A549 (cell line): ENCODE results near the gene ITGB7. TPM values are rescaled to one million over a fixed set of nuclear protein-coding genes. Genes with fewer than 3 reads are reported as not detected.

Experiments used
- ATAC-seq, 2 experiments: fragments of 200-7000 bp in 1 of 2; fragments of >200 bp in 1 of 2; cut with Nextera tagmentation in 1 of 2; cut with Tn5 transposase in 1 of 2; 3 replicates each; pipeline versions ENCODE4 v1.8.0 to v1.9.1; 2018 to 2020; ENCODE audit warnings: mild to moderate bottlenecking in 1 of 2, moderate library complexity in 1 of 2
- CTCF ChIA-PET: fragments of 300-600 bp; sonication (Branson Sonifier 250); formaldehyde crosslinking; extraction: SDS; loops from one replicate; lab custom pipeline; 2021; ENCODE audit warnings: antibody characterized with exemption, inconsistent platforms; lab: Yijun Ruan, JAX
- POLR2A ChIA-PET: fragments of 350-600 bp; formaldehyde crosslinking; extraction: SDS; loops from one replicate; lab custom pipeline; 2021; ENCODE audit warnings: antibody characterized with exemption, inconsistent platforms; lab: Yijun Ruan, JAX
- DNase-seq, 2 experiments: peaks; one replicate each; pipeline versions ENCODE4 v3.0.0 to v3.0.0-alpha.2; 2011 to 2016; ENCODE audit warnings: low read depth in 1 of 2, low spot score in 1 of 2
- FAIRE-seq: peaks from 2 replicates; lab custom pipeline; 2011; peaks lifted over from hg19 to GRCh38; lab: Jason Lieb, UNC
- H3K27ac ChIP-seq, 2 experiments: fragments of >200 bp; sonication (Bioruptor Twin); formaldehyde crosslinking; 3 replicates each; pipeline ENCODE4 v1.5.1; 2016 to 2017
- H3K4me1 ChIP-seq: fragments of >200 bp; sonication (Bioruptor Twin); formaldehyde crosslinking; 3 replicates; pipeline ENCODE4 v1.6.1; 2016
- H3K4me2 ChIP-seq: fragments of >200 bp; sonication (Bioruptor Twin); formaldehyde crosslinking; 3 replicates; pipeline ENCODE4 v1.6.1; 2016
- H3K4me3 ChIP-seq: fragments of >200 bp; sonication (Bioruptor Twin); formaldehyde crosslinking; 3 replicates; pipeline ENCODE4 v1.5.1; 2016
- H3K9me3 ChIP-seq: fragments of >200 bp; sonication (Bioruptor Twin); formaldehyde crosslinking; 3 replicates; pipeline ENCODE4 v1.6.1; 2016
- BHLHE40 ChIP-seq: IDR thresholded peaks from 2 replicates; pipeline ENCODE4 v1.6.1; 2012; ENCODE audit warnings: low read depth, low read length, inconsistent platforms
- CBX8 ChIP-seq: fragments of 200-600 bp; sonication (generic); IDR thresholded peaks from 2 replicates; pipeline ENCODE4 v1.6.1; 2016
- EP300 ChIP-seq, 2 experiments: fragments of >200 bp; sonication (Bioruptor Twin); formaldehyde crosslinking; IDR thresholded peaks; 2 replicates in 1 of 2; 3 replicates in 1 of 2; pipeline ENCODE4 v1.6.1; 2016 to 2017
- ESRRA ChIP-seq: fragments of 150-350 bp; IDR thresholded peaks from 2 replicates; pipeline ENCODE4 v1.6.1; 2014; ENCODE audit warnings: mild to moderate bottlenecking, low read length, borderline replicate concordance
- FOSL2 ChIP-seq, 2 experiments: fragments of 450-650 bp in 1 of 2; fragments of >200 bp in 1 of 2; sonication (Bioruptor Twin) in 1 of 2; formaldehyde crosslinking; IDR thresholded peaks; 2 replicates each; pipeline versions ENCODE4 v1.5.0 to v1.6.1; 2016 to 2020; ENCODE audit warnings: mild to moderate bottlenecking in 1 of 2, moderate library complexity in 1 of 2
- HOXB5 ChIP-seq: fragments of 250-450 bp; sonication (Bioruptor Pico); IDR thresholded peaks from 2 replicates; pipeline ENCODE4 v1.5.0; 2020; ENCODE audit warnings: mild to moderate bottlenecking, moderate library complexity
- JUNB ChIP-seq: fragments of >200 bp; sonication (Bioruptor Twin); formaldehyde crosslinking; IDR thresholded peaks from 2 replicates; pipeline ENCODE4 v1.6.1; 2016
- KDM5A ChIP-seq: fragments of 200-600 bp; sonication (generic); IDR thresholded peaks from 2 replicates; pipeline ENCODE4 v1.6.1; 2016; ENCODE audit warnings: antibody characterized with exemption, mild to moderate bottlenecking
- MAFK ChIP-seq: fragments of 450-650 bp; IDR thresholded peaks from 2 replicates; pipeline ENCODE4 v1.6.1; 2014; ENCODE audit not compliant: partially characterized antibody
- MYC ChIP-seq: IDR thresholded peaks from 2 replicates; pipeline ENCODE4 v1.6.1; 2012; ENCODE audit warnings: mild to moderate bottlenecking, inconsistent platforms, low read length, improper control_type of control experiment, borderline replicate concordance
- NFE2L2 ChIP-seq: fragments of 150-350 bp; conservative IDR thresholded peaks from 2 replicates; pipeline ENCODE4 v1.6.1; 2014; ENCODE audit warnings: low read length
- NR3C1 ChIP-seq: fragments of >200 bp; sonication (Bioruptor Twin); formaldehyde crosslinking; IDR thresholded peaks from 3 replicates; pipeline ENCODE4 v1.6.1; 2017
- POLR2AphosphoS2 ChIP-seq: conservative IDR thresholded peaks from 2 replicates; pipeline ENCODE4 v1.6.1; 2012; ENCODE audit warnings: low read length, improper control_type of control experiment, inconsistent platforms
- RNF2 ChIP-seq: fragments of 200-600 bp; sonication (generic); IDR thresholded peaks from 2 replicates; pipeline ENCODE4 v1.6.1; 2016; ENCODE audit warnings: low read depth, mild to moderate bottlenecking, antibody characterized with exemption, moderate library complexity, borderline replicate concordance
- SREBF2 ChIP-seq: fragments of 450-650 bp; IDR thresholded peaks from 2 replicates; pipeline ENCODE4 v1.6.1; 2014; ENCODE audit warnings: mild to moderate bottlenecking, moderate library complexity
- ZFP36 ChIP-seq: fragments of 450-650 bp; IDR thresholded peaks from 2 replicates; pipeline ENCODE4 v1.6.1; 2014; ENCODE audit warnings: borderline replicate concordance; ENCODE audit not compliant: partially characterized antibody
- WGBS: methylation state at CpG from one replicate; pipeline ENCODE4 v1.1.6; 2017; ENCODE audit errors: missing lambda C conversion rate; 5-methylcytosine and 5-hydroxymethylcytosine counted together
- polyA plus RNA-seq, 4 experiments: library from polyadenylated mRNA; depleted of rRNA in 3 of 4; stranded (reverse); fragments of >200 nt; fragmentation: RNase III in 1 of 4; extraction: RNeasy Plus Mini Kit Qiagen cat#74134 plus additional on column Dnase treatment in 1 of 4; gene quantifications; 2 replicates in 3 of 4; 3 replicates in 1 of 4; pipeline ENCODE4 v1.2.3, GENCODE V29; 2011 to 2017
- TF ChIP-seq, protein P1 (sequence below): fragments of >200 bp; sonication (Bioruptor Twin); formaldehyde crosslinking; IDR thresholded peaks from 2 replicates; pipeline ENCODE4 v1.6.1; 2016
- TF ChIP-seq, protein P2 (sequence below): IDR thresholded peaks from 2 replicates; pipeline ENCODE4 v1.6.1; 2012
- TF ChIP-seq, protein P3 (sequence below): fragments of 250-450 bp; sonication (Bioruptor Pico); IDR thresholded peaks from 2 replicates; pipeline ENCODE4 v1.5.0; 2021; ENCODE audit warnings: mild to moderate bottlenecking, moderate library complexity, borderline replicate concordance
- TF ChIP-seq, protein P4 (sequence below): fragments of 150-350 bp; IDR thresholded peaks from 2 replicates; pipeline ENCODE4 v1.6.1; 2014; ENCODE audit warnings: low read depth, mild to moderate bottlenecking, low read length
- TF ChIP-seq, protein P5 (sequence below): fragments of 450-650 bp; IDR thresholded peaks from 2 replicates; pipeline ENCODE4 v1.6.1; 2014; ENCODE audit warnings: antibody characterized with exemption

The ITGB7 gene
- polyA plus RNA-seq, 2 of the 4 experiments (the other 2 are of a cell fraction): 0.54 to 0.56 TPM

DNA sequence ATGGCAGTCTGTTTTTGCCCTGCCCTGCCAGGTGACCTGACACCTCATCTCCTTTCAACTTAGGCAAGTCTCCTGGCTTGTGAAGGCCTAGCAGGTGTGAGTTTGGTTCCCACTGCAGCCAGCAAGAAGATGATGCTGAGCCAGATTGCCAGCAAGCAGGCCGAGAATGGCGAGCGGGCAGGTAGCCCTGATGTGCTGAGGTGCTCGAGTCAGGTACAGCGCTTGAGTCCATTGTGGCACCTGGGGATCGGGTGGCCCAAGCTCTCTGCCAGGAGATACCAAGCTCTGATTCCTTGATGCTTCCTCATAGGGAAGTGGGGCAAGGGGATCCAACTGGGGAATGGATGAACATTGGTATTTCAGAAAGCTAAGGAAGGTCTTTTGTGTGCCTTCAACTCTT is 22.2 kb downstream of the ITGB7 start:
- no peak overlapping the region for H3K4me3 ChIP-seq
- POLR2A ChIA-PET: no interaction called here
- no peak overlapping the region for H3K4me2 ChIP-seq
- ATAC-seq (no peak), FAIRE-seq (no peak), DNase-seq (no peak)
- no peak for TF ChIP-seq ESRRA
- TF ChIP-seq NFE2L2: no peak
- TF ChIP-seq CBX8: no peak
- CTCF ChIA-PET: interaction anchor here (0.9 to 36.2 kb wide), 8 partner anchors 9 to 119 kb away, joined by 4 to 646 read pairs (median 8); partner anchors contain the start of gene ITGB7
- 97% methylated on average over 6 of the region's 6 CpGs for WGBS
- no peak overlapping the region for H3K27ac ChIP-seq
- no peaks in the 10 kb centered on the region for H3K9me3 ChIP-seq
- H3K4me1 ChIP-seq: peaks cover 25% of the 10 kb centered on the region

DNA sequence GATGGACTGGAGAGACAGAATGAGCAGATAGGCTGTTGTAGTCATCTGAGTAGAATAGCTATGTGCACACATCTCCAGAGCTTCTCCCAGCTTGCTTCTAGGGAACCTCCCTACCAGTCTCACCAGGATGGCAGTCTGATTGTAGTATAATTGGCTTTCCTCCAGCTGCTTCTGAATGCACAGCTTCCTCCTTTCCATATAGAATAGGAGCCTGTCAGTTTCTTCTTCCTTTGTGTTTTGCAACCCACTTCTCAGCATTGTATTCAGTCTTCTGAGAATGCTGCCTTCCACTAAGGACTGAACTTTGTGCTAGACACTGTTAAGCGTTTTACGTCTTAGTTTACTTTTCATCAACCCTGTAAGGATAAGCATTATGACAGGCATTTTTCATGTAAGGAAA is 24.1 kb downstream of the ITGB7 start:
- WGBS: 94% methylated on average over 2 of the region's 2 CpGs
- Histone ChIP-seq H3K4me2 (peak overlapping the region; percentile 82), H3K4me1 (peaks cover 29% of the 10 kb centered on the region), H3K9me3 (no peaks in the 10 kb centered on the region), H3K4me3 (no peak overlapping the region), H3K27ac (no peak overlapping the region)
- FAIRE-seq (no peak), ATAC-seq (no peak), DNase-seq (no peak)
- no peak for TF ChIP-seq MYC
- TF ChIP-seq ESRRA: no peak
- TF ChIP-seq JUNB: no peak
- TF ChIP-seq FOSL2 (IDR thresholded peaks at IDR 0.05): no peak
- no peak for TF ChIP-seq FOSL2 (CRISPR knock-in tag; IDR thresholded peaks at IDR 0.05)
- TF ChIP-seq HOXB5 (CRISPR knock-in tag): no peak
- no peak for TF ChIP-seq BHLHE40
- TF ChIP-seq POLR2AphosphoS2: no peak
- no peak for TF ChIP-seq EP300 (IDR thresholded peaks at IDR 0.05)
- TF ChIP-seq ZFP36: no peak
- TF ChIP-seq, protein P1, sequence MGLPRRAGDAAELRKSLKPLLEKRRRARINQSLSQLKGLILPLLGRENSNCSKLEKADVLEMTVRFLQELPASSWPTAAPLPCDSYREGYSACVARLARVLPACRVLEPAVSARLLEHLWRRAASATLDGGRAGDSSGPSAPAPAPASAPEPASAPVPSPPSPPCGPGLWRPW: no peak
- TF ChIP-seq, protein P2, sequence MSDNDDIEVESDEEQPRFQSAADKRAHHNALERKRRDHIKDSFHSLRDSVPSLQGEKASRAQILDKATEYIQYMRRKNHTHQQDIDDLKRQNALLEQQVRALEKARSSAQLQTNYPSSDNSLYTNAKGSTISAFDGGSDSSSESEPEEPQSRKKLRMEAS: no peak
- TF ChIP-seq, protein P3, sequence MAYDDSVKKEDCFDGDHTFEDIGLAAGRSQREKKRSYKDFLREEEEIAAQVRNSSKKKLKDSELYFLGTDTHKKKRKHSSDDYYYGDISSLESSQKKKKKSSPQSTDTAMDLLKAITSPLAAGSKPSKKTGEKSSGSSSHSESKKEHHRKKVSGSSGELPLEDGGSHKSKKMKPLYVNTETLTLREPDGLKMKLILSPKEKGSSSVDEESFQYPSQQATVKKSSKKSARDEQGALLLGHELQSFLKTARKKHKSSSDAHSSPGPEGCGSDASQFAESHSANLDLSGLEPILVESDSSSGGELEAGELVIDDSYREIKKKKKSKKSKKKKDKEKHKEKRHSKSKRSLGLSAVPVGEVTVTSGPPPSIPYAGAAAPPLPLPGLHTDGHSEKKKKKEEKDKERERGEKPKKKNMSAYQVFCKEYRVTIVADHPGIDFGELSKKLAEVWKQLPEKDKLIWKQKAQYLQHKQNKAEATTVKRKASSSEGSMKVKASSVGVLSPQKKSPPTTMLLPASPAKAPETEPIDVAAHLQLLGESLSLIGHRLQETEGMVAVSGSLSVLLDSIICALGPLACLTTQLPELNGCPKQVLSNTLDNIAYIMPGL (CRISPR knock-in tag): no peak
- no peak for TF ChIP-seq SREBF2
- no peak for TF ChIP-seq NR3C1
- no peak for TF ChIP-seq RNF2
- no peak for TF ChIP-seq KDM5A
- no peak for TF ChIP-seq MAFK
- TF ChIP-seq, protein P4, sequence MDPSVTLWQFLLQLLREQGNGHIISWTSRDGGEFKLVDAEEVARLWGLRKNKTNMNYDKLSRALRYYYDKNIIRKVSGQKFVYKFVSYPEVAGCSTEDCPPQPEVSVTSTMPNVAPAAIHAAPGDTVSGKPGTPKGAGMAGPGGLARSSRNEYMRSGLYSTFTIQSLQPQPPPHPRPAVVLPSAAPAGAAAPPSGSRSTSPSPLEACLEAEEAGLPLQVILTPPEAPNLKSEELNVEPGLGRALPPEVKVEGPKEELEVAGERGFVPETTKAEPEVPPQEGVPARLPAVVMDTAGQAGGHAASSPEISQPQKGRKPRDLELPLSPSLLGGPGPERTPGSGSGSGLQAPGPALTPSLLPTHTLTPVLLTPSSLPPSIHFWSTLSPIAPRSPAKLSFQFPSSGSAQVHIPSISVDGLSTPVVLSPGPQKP: no peak
- ChIA-PET POLR2A (no interaction called here), CTCF (interaction anchor here (1.3 to 36.2 kb wide), 5 partner anchors 16 to 138 kb away, joined by 3 to 646 read pairs (median 20); partner anchors contain the start of genes AAAS and ITGB7)

DNA sequence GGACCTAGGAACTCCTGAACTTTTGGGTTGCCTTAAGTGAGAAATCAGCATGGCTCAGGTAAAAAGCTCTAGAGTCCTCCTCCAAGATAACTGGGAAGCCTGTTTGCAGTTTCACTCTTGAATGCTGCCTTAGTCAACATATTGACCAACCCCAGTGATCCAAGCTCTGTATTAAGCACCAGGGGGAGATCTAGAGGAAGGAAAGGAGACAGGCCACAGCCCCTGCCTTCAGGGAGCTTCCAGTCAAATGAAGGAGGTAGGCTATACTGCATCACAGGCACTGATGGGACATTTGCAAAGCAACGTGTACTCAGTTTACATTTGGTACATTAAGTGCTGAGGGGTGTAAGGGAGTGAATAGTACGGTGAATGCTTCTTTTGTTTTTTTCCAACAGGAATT is 25.1 kb downstream of the ITGB7 start:
- ChIA-PET POLR2A (interaction anchor here (1.8 to 2.2 kb wide), 2 partner anchors 9 to 103 kb away, joined by 7 to 33 read pairs; partner anchors contain the start of gene SPRYD3), CTCF (interaction anchor here (0.6 to 36.2 kb wide), 8 partner anchors 17 to 139 kb away, joined by 3 to 646 read pairs (median 7); partner anchors contain the start of genes AAAS and ITGB7)
- no peak for FAIRE-seq

More for the DNA sequence above, 25.1 kb downstream of the ITGB7 start:
- DNase-seq (no peak), ATAC-seq (no peak)
- H3K4me2 ChIP-seq: peak overlapping the region; percentile 82
- H3K9me3 ChIP-seq: no peaks in the 10 kb centered on the region
- H3K27ac ChIP-seq: peak overlapping the region in 1 of 2 experiments; percentile 93; a peak in 4 of 6 replicates
- H3K4me3 ChIP-seq: peak overlapping the region; percentile 76
- TF ChIP-seq NFE2L2: no peak
- TF ChIP-seq, protein P5, sequence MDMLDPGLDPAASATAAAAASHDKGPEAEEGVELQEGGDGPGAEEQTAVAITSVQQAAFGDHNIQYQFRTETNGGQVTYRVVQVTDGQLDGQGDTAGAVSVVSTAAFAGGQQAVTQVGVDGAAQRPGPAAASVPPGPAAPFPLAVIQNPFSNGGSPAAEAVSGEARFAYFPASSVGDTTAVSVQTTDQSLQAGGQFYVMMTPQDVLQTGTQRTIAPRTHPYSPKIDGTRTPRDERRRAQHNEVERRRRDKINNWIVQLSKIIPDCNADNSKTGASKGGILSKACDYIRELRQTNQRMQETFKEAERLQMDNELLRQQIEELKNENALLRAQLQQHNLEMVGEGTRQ: 0 out of 2 replicates have a peak, but pooled peaks have one; percentile 11
- WGBS: 86% methylated on average over 2 of the region's 2 CpGs
- peaks cover 32% of the 10 kb centered on the region for H3K4me1 ChIP-seq
